HG02623 (cell line): Measurements from ENCODE around the gene CEACAM21.

Experiments used
- ATAC-seq: cut with Tn5 transposase; IDR thresholded peaks from one replicate; pipeline ENCODE4 v1.9.1; 2021; ENCODE audit warnings: moderate library complexity; ENCODE audit not compliant: unreplicated experiment

Gene CEACAM21

DNA sequence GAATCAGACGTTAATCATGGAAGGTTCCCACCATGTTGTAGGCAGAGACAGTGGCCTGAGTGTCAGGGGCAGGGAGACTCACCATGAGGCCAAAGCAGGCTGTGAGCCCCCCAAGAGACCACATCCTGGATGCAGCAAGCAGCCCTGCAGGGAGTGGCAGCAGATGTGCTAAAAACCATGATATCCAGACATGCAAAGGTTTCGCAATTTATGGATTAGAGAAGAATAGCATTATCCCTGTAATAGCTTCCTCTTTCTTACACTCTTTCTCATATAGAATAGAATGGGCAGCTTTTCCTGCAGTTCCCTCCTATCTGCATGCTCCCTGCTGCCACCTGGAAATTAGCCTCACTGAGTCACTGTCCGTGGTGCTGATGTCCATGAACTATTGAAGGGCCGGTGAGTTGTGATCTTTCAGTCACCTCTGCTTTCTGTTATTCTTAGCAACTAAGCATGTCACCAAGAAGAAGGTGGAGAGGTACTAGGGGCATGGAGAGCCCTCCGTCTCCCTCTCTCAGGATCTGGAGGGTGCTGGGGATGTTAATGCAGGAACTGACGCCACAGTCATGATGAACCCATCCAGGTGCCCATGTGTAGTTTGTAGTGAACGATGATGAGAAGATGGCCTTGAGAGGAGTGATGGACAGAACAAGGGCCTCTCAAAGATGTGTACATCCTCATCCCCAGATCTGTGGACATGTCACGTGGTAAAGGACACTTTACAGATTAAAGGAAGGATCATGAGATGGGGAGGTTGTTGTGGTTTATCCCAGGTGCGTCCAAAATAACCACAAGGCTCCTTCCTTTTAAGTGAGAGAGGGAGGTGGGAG lies 41.0 kb downstream of the CEACAM21 start:
- no peak for ATAC-seq

DNA sequence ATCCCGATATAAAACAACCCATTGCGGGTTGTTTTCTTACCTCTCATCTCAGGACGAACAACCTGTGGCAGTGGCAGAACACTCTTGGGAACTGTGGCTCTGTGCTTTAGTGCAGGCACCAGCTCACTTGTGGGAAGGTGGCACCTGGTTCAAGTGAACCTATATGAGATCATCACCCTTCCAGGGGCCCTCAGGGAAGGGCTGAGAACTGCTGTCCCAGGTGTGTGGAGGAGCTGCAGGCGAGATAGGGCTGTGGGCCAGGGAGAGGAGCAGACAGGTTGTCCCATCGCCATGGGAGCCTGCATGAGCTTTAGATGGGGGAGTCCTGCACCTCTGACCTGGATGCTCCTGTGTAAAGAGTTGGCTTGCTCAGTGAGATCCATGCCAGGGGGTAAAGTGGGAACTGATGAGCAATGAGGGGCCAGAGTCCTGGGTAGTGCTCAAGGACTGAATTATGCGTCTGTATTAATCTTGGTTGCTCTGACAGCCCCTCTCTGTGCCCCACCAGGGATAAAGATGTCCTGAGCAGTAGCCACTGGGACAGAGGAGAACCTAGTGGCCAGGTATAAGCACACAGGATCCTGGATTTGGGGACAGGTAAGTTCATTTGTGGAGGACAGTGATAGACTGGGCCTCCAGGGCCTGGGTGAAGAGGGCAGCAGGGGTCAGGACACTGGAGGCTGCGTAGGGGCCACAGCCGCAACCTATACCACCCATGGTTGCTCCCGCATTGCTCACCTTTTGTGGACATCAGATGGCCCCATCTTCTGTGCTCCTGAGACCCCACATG lies 42.2 kb downstream of the CEACAM21 start:
- ATAC-seq, result no peak

GRCh38 chr19:41619018-41619556 lies 43.1 kb downstream of the CEACAM21 start:
- ATAC-seq, result no peak

DNA sequence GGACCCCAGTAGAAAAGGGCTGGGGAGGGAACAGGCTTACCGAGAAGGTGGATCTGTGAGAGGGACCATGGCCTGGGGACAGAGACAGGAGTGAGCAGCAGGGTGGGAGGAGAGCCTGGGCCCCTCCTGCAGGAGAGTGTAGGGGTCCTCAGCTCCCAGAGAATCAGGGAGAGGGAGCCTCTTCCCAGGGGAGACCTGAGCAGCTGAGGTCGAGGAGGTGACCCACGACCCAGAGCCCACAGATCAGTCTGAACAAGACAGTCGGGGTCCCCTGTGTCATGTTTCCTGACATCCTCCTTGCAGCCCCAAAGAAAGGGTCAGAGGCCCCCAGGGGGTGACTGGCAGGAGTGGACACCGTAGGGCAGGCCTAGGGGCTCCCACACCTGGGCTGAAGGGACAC lies 44.2 kb downstream of the CEACAM21 start:
- ATAC-seq, result no peak

DNA sequence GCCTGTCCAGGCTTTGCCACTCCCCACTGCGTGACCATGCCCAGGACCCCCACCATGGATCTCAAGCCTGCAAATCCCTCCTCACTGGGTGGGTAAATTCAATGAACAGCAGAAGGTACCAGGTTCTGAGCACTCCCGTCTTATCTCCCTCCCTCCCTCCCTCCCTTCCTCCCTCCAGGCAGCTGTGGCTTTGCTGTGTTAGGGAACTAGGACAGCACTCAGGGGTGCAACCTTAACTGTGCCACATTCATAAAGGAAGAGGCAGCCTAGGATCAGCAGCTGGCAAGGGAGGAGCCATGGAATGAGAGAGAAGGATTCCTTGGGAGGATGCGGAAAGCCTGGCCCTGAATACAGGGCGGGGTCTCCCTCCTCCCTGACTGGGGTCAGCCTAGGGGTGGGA lies 45.3 kb downstream of the CEACAM21 start:
- no peak for ATAC-seq

- no peak for ATAC-seq
Observed at GRCh38 chr19:41621654-41622053, 45.7 kb downstream of the CEACAM21 start.

DNA sequence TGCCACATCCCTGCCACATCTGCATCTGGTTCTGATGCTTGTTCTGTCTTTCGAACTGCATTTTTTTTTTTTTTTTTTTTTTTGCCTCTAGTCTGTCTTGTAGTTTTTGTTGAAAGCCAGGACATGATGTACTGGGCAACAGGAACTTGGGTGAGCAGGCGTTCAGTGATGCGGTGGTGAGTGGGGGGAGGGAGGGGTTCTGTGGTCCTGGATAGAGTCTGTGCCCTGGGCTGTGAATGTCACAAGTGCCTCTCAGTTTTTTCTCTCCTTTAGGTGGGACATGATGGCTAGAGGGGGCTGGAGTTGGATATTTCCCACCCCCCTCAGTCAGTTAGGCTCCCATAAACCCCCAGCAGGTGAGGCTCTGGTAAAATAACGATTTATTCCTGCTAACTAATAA lies 47.4 kb downstream of the CEACAM21 start:
- ATAC-seq, result no peak

DNA sequence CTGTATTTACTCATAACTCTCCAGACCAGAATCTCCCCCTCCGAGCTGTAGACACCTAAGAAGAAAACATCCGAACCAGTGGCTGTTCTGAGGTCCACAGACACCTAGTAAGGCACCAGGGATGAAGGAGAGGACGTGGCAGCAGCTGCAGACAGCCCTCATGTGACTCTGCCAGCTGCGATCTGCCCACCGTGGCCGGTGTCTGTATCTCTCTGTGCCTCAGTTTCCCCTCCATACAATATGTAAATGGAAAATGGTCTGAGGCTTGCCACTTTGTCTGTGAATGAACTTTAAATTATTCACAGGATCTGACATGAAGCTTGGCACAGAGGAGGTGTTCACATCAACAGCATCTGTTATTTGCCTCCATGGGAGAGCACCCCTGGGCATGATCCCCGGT lies 48.5 kb downstream of the CEACAM21 start:
- ATAC-seq, result no peak

DNA sequence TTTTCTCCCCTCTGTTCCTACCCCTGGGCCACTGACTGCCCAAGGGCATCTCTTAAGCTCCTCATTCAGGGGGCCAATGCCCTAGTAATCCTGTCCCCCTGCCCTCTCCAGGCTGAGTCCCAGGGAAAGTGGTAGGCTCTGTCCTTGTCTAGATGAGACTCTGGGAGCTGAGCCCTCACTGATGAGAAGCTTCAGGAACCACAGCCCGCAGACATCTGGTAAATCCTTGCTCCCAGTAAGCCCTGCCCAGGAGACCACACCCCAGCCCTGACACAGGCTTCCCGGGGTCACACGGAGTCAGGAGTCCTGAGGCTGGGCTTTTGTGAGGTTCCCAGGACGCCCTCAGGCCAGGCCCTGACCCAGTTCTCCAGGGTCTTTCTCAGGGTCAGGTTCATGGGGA lies 49.0 kb downstream of the CEACAM21 start:
- ATAC-seq, result no peak

DNA sequence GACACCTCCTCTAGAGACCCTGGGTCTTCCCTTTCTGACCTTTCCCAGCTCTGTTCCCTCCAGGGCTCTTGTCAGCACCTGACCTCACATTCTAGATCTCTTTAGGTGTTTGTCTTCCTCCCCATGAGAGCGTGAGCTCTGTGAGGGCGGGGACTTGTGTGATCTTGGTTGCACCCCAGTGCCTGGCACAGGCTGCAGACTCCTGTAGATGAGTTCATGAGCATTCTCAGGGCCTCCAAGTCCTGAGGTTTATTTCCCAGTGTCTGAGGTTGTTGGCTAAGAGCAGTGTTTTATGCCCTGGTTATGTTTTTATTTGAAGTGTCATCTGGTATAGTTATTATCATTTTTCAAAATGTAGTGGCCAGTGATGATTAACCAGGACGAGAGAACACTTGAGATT lies 50.3 kb downstream of the CEACAM21 start:
- ATAC-seq, result no peak

- ATAC-seq, result no peak
Observed at GRCh38 chr19:41626877-41627276, 50.9 kb downstream of the CEACAM21 start, which contains the start of gene CEACAM4. Gene CEACAM4, minus strand, starts transcription at chr19:41627074. Its CDS starts 111 bp downstream, at chr19:41626963.

- ATAC-seq, result no peak
Observed at GRCh38 chr19:41627966-41628675, 52.2 kb downstream of the CEACAM21 start.
